Measurements from ENCODE around the gene CACNA1B.

CACNA1B gene

DNA sequence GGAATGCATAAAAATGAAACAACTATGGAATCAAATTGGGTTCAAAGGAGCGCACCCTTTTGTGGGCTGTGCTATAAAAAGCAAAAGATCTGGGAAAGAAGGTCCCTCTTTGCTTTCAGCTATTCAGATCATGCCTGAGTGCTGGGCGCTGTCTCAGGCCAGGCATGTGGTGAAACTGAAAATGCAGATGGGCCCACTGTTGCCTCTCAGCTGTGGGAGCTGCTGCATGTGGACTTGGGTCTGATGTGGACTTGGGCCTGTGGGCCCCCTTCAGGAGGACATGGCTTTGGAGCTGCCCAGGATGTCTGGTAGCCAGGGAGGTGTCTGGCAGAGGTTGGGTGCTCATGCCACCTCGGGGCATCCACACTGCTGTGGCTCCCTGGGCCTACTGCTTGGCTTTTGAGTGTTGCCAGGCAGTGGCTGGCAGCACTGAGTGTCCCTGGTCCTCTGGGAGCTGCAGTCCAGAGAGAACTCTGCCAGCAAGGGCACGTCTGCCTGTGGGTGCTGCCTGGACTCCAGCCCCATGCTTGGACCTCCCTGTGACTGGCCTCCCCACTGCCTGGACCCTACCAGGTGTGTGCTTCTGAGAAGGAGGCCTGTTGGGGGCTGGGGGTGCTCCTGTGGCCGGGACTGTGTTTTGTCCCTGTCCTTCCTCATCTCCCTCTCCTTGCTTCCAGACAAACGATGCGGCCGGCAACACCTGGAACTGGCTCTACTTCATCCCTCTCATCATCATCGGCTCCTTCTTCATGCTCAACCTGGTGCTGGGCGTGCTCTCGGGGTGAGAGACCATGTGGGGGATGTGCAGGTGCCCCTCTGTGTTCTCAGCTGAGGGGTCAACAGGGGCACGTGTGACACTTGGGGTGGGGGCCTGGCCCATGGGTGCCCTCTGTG, 74.3 kb downstream of the CACNA1B start:
- Histone ChIP-seq H3K4me3 (ENCODE audit: low read depth, low read length) (no peak overlapping the region), H3K9me3 (ENCODE audit: severe bottlenecking) (no peaks in the 10 kb centered on the region), H3K36me3 (peaks cover 5% of the 10 kb centered on the region), H3K27ac (no peak overlapping the region), H3K27me3 (ENCODE audit: insufficient read depth, low read depth, severe bottlenecking) (no peaks in the 10 kb centered on the region)
- no peak for DNase-seq
- TF ChIP-seq, protein P1, sequence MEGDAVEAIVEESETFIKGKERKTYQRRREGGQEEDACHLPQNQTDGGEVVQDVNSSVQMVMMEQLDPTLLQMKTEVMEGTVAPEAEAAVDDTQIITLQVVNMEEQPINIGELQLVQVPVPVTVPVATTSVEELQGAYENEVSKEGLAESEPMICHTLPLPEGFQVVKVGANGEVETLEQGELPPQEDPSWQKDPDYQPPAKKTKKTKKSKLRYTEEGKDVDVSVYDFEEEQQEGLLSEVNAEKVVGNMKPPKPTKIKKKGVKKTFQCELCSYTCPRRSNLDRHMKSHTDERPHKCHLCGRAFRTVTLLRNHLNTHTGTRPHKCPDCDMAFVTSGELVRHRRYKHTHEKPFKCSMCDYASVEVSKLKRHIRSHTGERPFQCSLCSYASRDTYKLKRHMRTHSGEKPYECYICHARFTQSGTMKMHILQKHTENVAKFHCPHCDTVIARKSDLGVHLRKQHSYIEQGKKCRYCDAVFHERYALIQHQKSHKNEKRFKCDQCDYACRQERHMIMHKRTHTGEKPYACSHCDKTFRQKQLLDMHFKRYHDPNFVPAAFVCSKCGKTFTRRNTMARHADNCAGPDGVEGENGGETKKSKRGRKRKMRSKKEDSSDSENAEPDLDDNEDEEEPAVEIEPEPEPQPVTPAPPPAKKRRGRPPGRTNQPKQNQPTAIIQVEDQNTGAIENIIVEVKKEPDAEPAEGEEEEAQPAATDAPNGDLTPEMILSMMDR (IDR thresholded peaks at IDR 0.05; ENCODE audit: low read depth, low read length), result no peak

GRCh38 chr9:137952976-137953666, 75.5 kb downstream of the CACNA1B start:
- H3K36me3 ChIP-seq, result peaks cover 7% of the 10 kb centered on the region
- TF ChIP-seq, protein P1 (IDR thresholded peaks at IDR 0.05; ENCODE audit: low read depth, low read length), result no peak
- H3K27me3 ChIP-seq (ENCODE audit: insufficient read depth, low read depth, severe bottlenecking), result no peaks in the 10 kb centered on the region
- no peaks in the 10 kb centered on the region for H3K9me3 ChIP-seq (ENCODE audit: severe bottlenecking)
- no peak overlapping the region for H3K4me3 ChIP-seq (ENCODE audit: low read depth, low read length)
- no peak for DNase-seq
- no peak overlapping the region for H3K27ac ChIP-seq

- H3K9me3 ChIP-seq (ENCODE audit: severe bottlenecking), result no peaks in the 10 kb centered on the region
- DNase-seq, result no peak
- H3K27ac ChIP-seq, result no peak overlapping the region
- H3K4me3 ChIP-seq (ENCODE audit: low read depth, low read length), result no peak overlapping the region
- peaks cover 9% of the 10 kb centered on the region for H3K36me3 ChIP-seq
- H3K27me3 ChIP-seq (ENCODE audit: insufficient read depth, low read depth, severe bottlenecking), result no peaks in the 10 kb centered on the region
- TF ChIP-seq, protein P1 (IDR thresholded peaks at IDR 0.05; ENCODE audit: low read depth, low read length), result no peak
These were observed 76.3 kb downstream of the CACNA1B start for GRCh38 chr9:137953683-137954438.

GRCh38 chr9:137955224-137955570, 77.6 kb downstream of the CACNA1B start:
- no peaks in the 10 kb centered on the region for H3K27me3 ChIP-seq (ENCODE audit: insufficient read depth, low read depth, severe bottlenecking)

GRCh38 chr9:137955586-137955985, 78.0 kb downstream of the CACNA1B start:
- Histone ChIP-seq H3K36me3 (peaks cover 9% of the 10 kb centered on the region), H3K4me3 (ENCODE audit: low read depth, low read length) (no peak overlapping the region), H3K9me3 (ENCODE audit: severe bottlenecking) (no peaks in the 10 kb centered on the region), H3K27me3 (ENCODE audit: insufficient read depth, low read depth, severe bottlenecking) (no peaks in the 10 kb centered on the region), H3K27ac (no peak overlapping the region)
- no peak for DNase-seq
- TF ChIP-seq, protein P1 (IDR thresholded peaks at IDR 0.05; ENCODE audit: low read depth, low read length), result no peak

More at GRCh38 chr9:137955224-137955570, 77.6 kb downstream of the CACNA1B start:
- Histone ChIP-seq H3K27ac (no peak overlapping the region), H3K36me3 (peaks cover 9% of the 10 kb centered on the region), H3K4me3 (ENCODE audit: low read depth, low read length) (no peak overlapping the region), H3K9me3 (ENCODE audit: severe bottlenecking) (no peaks in the 10 kb centered on the region)
- DNase-seq, result no peak
- TF ChIP-seq, protein P1 (IDR thresholded peaks at IDR 0.05; ENCODE audit: low read depth, low read length), result no peak
